NCI-H1694 treated with DMSO at 0.1 percent for 48 hours (cell line): ENCODE results near the gene METTL1.

Experiments used
- DNase-seq: peaks from one replicate; lab custom pipeline; 2025; lab: John Stamatoyannopoulos, UW

The METTL1 gene

GRCh38 chr12:57753756-57754337 lies 18.1 kb downstream of the METTL1 start:
- no peak for DNase-seq

DNA sequence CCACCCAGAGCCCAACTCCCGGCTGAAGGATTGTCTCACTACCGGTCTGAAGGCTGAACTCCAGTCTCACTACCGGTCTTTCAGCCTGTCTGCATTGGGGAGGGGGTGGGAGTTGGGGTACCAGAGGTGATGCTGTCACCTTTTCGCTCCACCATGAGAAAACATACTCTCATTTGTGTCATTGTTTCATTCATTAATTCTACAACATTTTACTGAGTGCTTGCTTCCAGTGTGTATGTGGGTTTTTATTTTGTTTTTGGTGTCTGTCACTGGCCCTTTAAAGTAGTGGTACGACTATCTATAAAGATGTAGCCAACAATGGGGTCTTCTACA lies 19.3 kb downstream of the METTL1 start:
- DNase-seq, result no peak

GRCh38 chr12:57751788-57752667 lies 19.9 kb downstream of the METTL1 start, which contains the start of gene CDK4:
TSS of gene CDK4 (minus strand) at chr12:57752310. CDS start at chr12:57751717, 593 bp downstream.
- DNase-seq, result peak; percentile 98

DNA sequence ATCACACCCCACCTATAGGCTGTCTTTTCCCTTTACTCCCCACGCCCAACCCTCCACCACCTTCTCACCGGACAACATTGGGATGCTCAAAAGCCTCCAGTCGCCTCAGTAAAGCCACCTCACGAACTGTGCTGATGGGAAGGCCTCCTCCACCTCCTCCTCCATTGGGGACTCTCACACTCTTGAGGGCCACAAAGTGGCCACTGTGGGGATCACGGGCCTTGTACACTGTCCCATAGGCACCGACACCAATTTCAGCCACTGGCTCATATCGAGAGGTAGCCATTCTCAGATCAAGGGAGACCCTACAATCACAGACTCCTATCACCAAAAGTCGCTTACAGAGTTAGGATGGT lies 20.5 kb downstream of the METTL1 start:
- no peak for DNase-seq

DNA sequence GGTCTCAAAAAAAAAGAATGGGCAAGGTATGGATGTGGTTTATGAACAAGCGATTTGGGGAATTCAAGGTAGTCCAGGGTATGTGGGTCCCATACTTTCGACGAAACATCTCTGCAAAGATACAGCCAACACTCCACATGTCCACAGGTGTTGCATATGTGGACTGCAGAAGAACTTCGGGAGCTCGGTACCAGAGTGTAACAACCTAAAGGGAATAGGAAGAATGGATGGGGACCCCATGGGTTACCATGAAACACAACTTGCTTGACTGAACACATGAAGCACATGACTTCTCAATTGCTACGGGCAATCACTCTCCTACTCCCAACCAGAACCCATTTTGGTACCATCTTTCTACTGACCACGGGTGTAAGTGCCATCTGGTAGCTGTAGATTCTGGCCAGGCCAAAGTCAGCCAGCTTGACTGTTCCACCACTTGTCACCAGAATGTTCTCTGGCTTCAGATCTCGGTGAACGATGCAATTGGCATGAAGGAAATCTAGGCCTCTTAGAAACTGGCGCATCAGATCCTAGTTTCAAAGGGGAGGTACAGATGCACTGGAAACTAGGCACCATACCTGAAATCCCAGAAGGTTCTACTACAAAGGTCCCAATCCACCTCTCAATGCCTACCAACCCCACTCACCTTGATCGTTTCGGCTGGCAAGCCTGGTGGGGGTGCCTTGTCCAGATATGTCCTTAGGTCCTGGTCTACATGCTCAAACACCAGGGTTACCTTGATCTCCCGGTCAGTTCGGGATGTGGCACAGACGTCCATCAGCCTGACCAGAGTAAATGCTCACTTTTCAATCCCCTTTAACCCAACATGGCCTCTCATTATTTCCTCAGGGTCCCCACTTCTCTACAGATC lies 21.1 kb downstream of the METTL1 start:
- DNase-seq, result no peak

- no peak for DNase-seq
Measured at GRCh38 chr12:57749061-57749460, 22.8 kb downstream of the METTL1 start.

- no peak for DNase-seq
Measured at GRCh38 chr12:57746025-57746424, 25.9 kb downstream of the METTL1 start.

GRCh38 chr12:57745485-57745881 lies 26.4 kb downstream of the METTL1 start:
- DNase-seq, result no peak

DNA sequence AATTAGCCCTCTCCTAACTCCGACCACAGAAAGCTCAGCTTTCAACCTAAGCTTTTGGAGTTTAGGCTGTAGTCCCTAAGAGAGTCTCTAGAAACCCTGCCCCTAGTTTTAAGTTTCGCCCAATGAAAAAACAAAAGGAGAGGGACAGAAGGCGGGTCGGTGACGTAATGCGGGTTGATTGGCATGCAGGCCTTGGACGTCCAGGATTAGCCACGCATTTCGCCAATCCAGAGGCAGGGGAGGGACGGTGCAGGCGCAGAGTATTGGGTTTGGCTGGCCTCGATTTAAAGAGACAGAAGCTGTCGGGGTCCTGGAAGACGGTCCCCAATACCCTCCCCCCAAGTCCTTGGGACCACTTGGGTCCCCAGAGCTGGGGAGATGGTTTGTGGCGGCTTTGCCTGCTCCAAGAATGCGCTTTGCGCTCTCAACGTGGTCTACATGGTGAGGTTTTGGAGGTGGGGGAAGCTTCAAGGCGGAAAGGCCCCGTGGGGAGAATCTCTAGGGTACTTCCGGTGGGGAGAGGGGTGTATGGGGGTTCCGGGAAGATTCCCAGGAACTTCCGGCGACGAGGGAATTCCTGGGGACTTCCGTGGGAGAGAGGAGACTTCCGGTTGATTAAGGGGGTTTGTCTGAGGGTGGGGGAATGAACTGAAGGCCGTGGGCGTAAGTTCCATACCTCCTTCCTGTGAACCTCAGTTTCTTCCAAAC lies 27.0 kb downstream of the METTL1 start, which contains the start of gene TSPAN31:
Gene TSPAN31 (plus strand): TSS at position 263 of the 708 bp plus-strand sequence. CDS start 116 bp downstream, at position 379.
- DNase-seq, result peak; percentile 93

DNA sequence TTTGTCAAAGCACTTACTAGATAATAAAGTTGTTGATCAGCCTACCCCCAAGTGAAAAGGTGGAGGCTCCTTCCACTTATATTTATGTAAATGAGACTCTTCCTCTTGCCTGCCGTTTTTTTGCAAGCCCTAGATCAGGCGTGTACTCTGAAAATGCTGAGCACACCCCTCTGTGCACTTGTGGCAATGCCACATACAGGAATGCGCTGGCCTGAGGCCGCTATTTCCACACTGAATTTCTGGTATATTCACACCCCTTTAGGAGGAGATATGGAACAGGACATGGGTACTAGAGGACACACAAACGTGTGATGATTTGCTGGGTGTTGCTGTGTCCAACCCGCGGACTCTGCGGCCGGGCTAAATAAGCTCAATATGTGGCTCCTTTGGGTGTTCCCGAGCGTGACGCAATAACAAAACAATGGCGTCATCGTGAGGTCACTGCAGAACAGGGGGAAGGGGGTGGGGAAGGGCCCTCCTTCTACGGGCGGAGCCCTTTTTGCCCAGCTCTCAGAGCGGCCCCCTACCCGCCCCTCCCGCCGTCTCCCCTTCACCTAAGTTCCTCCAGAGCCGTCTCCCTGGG lies 27.6 kb downstream of the METTL1 start:
- DNase-seq, result no peak

DNA sequence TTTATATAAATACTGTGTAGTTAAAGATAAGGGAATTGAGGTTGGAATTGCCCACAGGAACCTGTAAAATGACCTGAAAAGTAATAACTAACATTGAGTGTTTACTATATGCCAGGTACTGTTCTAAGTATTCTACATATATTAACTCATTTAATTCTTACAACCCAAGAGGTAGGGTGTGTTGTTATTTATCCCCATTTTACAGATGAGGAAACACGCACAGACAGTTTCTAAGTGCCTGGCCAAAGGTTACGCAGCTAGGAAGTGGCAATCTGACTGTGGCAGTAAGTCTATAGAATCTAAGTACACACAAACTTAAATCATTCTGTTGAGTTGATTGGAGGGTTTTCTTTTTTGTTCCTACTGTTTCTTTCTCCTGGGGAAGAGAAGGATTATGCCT lies 28.1 kb downstream of the METTL1 start:
- no peak for DNase-seq

GRCh38 chr12:57741844-57742738 lies 29.8 kb downstream of the METTL1 start:
- no peak for DNase-seq

DNA sequence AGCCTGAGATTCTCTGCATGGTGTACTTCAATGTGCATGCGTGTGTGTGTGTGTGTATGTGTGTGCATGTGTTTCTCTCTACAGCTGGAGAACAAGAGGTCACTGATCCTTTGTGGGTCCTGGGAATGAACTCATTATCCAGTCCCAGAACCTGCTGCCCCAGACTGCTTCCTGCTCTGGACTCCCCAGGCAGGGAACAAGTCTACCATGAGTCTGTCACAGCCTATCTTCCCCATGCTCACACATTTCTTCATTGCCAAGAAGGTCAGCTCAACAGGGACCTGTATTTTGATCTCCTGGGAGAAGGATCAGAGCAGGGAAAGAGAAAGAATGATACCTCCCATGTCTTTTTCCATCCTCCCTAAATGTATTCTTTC lies 30.5 kb downstream of the METTL1 start:
- no peak for DNase-seq

DNA sequence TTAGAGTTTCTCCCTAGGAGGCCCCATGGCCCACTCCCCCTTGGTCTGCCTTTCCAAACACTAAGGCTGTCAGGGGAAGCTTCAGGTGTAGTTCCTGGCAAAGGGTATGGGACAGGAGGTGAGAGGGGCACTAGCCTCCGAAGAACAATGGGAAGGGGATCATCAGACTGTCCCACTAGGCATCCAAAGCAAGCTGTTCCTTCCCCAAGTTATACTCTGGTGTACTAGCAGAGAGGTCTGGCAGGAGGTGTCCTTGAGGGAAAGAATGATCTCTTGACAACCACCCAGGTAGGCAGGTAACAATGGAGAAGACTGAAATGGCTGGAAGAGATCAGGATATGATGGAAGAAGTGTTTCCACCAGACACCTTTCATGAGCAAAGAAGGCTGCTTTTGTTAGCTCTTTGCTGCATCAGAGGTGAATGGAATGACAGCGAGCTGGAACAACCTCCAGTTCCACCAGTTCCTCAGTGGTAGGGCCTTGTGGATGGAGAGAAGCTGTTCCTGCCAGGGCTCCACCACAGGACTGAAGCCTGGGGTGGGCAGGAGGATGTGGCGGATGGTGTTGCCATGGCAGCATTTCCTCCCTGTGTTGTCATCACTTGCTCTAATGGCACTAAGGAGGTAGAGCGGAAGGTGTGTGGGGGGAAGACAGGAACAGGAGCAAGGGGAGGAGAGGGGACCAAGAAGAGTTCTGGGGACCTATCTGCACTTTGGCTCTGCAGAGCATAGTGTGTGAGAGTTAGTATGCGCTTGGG lies 31.1 kb downstream of the METTL1 start:
- DNase-seq, result no peak

DNA sequence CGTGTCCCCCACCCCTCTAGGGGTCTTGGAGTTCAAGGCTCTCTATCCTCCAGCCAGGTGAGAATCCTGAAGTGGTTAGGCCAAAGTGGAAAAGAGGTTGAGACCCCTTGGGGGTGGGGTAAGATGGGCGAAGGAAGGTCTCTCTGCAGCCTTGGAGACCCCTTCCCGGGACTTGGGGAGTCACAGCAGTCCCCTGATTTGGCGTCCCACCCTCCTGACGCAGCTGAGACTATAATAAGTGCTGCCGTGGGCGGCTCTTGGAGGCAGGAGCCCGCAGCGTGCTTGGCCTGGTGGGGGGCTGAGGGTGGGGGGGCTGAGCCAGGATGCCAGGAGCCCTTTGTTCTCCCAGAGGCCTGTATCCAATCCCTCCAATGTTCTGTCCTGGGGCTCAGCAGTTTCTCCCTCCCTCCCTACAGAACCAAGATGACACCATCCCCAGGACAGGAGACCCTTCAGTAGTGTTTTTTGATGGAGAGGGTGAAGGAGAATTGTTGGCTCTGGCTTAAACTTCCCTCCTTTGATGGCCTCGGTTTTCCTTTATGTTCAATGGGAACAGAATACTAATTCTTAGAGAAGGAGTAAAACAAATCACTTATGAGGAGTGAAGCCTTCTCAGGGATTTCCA lies 31.9 kb downstream of the METTL1 start:
- no peak for DNase-seq

- no peak for DNase-seq
Measured at GRCh38 chr12:57739387-57739786, 32.5 kb downstream of the METTL1 start.

GRCh38 chr12:57738661-57739237 lies 33.2 kb downstream of the METTL1 start, which contains the start of gene AGAP2:
TSS of gene AGAP2 (minus strand) at chr12:57738742. CDS start at chr12:57738246, 496 bp downstream.
- peak; percentile 39 for DNase-seq
